Upper lobe of right lung (tissue), 1 donor: ENCODE results near the gene ANKS1B. TPM values are rescaled to one million over a fixed set of nuclear protein-coding genes. Genes with fewer than 3 reads are reported as not detected.

Experiments used
- ATAC-seq: fragments of 200-7000 bp; cut with Tn5 transposase; one replicate; pipeline ENCODE4 v1.9.1; 2020; ENCODE audit warnings: mild to moderate bottlenecking, moderate library complexity
- DNase-seq: peaks from one replicate; pipeline ENCODE4 v3.0.0-alpha.2; 2020
- H3K27ac ChIP-seq: fragments of 200-600 bp; one replicate; pipeline ENCODE4 v1.8.0; 2022
- H3K27me3 ChIP-seq: fragments of 200-600 bp; one replicate; pipeline ENCODE4 v1.8.0; 2022; ENCODE audit warnings: mild to moderate bottlenecking
- H3K36me3 ChIP-seq: fragments of 200-600 bp; one replicate; pipeline ENCODE4 v1.8.0; 2022
- H3K4me1 ChIP-seq: fragments of 200-600 bp; one replicate; pipeline ENCODE4 v1.8.0; 2022
- H3K4me3 ChIP-seq: fragments of 200-600 bp; one replicate; pipeline ENCODE4 v1.8.0; 2022; ENCODE audit warnings: mild to moderate bottlenecking
- H3K9me3 ChIP-seq: fragments of 200-600 bp; one replicate; pipeline ENCODE4 v1.8.0; 2022
- CTCF ChIP-seq: fragments of 200-600 bp; IDR thresholded peaks from one replicate; pipeline ENCODE4 v1.8.0; 2022; ENCODE audit warnings: antibody characterized with exemption
- intact Hi-C: fragments of 100-400 bp; cut with DNase I; formaldehyde crosslinking; loops from one replicate; pipeline ENCODE4 v1.11.0; 2022
- total RNA-seq: library from RNA; stranded (reverse); fragmentation: NEBNext Ultra II Directional; extraction: Animal tissue kit (Norgen Biotek cat#: 25700); gene quantifications from one replicate; pipeline ENCODE4 v1.2.1, GENCODE V29; 2021
- donor health status: DM: no; HTN: yes; CAD: no; lungs with severe emphysema.

The ANKS1B gene
- total RNA-seq, 1 donor from 2014 or later = 5.3 TPM

GRCh38 chr12:98948343-98948949 is 1036.3 kb downstream of the ANKS1B start:
- no peak for ATAC-seq
- no peak for TF ChIP-seq CTCF
- no peaks in the 10 kb centered on the region for H3K9me3 ChIP-seq
- no peaks in the 10 kb centered on the region for H3K4me1 ChIP-seq
- no peaks in the 10 kb centered on the region for H3K27me3 ChIP-seq
- no peak for DNase-seq
- H3K36me3 ChIP-seq = no peaks in the 10 kb centered on the region
- no peak overlapping the region for H3K4me3 ChIP-seq
- intact Hi-C loops = no loop called here
- no peak overlapping the region for H3K27ac ChIP-seq

- no peaks in the 10 kb centered on the region for H3K27me3 ChIP-seq
- intact Hi-C loops = no loop called here
- ATAC-seq (no peak), DNase-seq (no peak)
- H3K27ac ChIP-seq = no peak overlapping the region
- H3K4me3 ChIP-seq = no peak overlapping the region
- H3K9me3 ChIP-seq = no peaks in the 10 kb centered on the region
- no peak for TF ChIP-seq CTCF
- no peaks in the 10 kb centered on the region for H3K4me1 ChIP-seq
- no peaks in the 10 kb centered on the region for H3K36me3 ChIP-seq
These were observed 1038.9 kb downstream of the ANKS1B start for GRCh38 chr12:98945864-98946263.

- TF ChIP-seq CTCF = no peak
- H3K4me3 ChIP-seq = no peak overlapping the region
- intact Hi-C loops = no loop called here
- H3K27ac ChIP-seq = no peak overlapping the region
- DNase-seq = no peak
- no peaks in the 10 kb centered on the region for H3K4me1 ChIP-seq
- ATAC-seq = peak; percentile 28
- no peaks in the 10 kb centered on the region for H3K36me3 ChIP-seq
- no peaks in the 10 kb centered on the region for H3K27me3 ChIP-seq
- no peaks in the 10 kb centered on the region for H3K9me3 ChIP-seq
These were observed 1044.8 kb downstream of the ANKS1B start for GRCh38 chr12:98939926-98940325.

GRCh38 chr12:98939350-98939749 is 1045.4 kb downstream of the ANKS1B start:
- no peaks in the 10 kb centered on the region for H3K27me3 ChIP-seq
- no peak for TF ChIP-seq CTCF
- intact Hi-C loops = no loop called here
- H3K27ac ChIP-seq = no peak overlapping the region
- no peaks in the 10 kb centered on the region for H3K4me1 ChIP-seq
- DNase-seq = no peak
- H3K4me3 ChIP-seq = no peak overlapping the region
- ATAC-seq = peak; percentile 37
- no peaks in the 10 kb centered on the region for H3K36me3 ChIP-seq
- H3K9me3 ChIP-seq = no peaks in the 10 kb centered on the region

- H3K27ac ChIP-seq = no peak overlapping the region
- no peak overlapping the region for H3K4me3 ChIP-seq
- H3K27me3 ChIP-seq = no peaks in the 10 kb centered on the region
- no peak for TF ChIP-seq CTCF
- H3K36me3 ChIP-seq = no peaks in the 10 kb centered on the region
- ATAC-seq = no peak
- intact Hi-C loops = no loop called here
- H3K9me3 ChIP-seq = no peaks in the 10 kb centered on the region
- no peaks in the 10 kb centered on the region for H3K4me1 ChIP-seq
- DNase-seq = no peak
These were observed 1048.9 kb downstream of the ANKS1B start for GRCh38 chr12:98935847-98936246.

GRCh38 chr12:98922871-98923270 is 1061.9 kb downstream of the ANKS1B start:
- intact Hi-C loops = no loop called here

More at GRCh38 chr12:98922871-98923270, 1061.9 kb downstream of the ANKS1B start:
- Histone ChIP-seq H3K27me3 (no peaks in the 10 kb centered on the region), H3K27ac (no peak overlapping the region), H3K4me1 (no peaks in the 10 kb centered on the region), H3K4me3 (no peak overlapping the region), H3K36me3 (no peaks in the 10 kb centered on the region), H3K9me3 (no peaks in the 10 kb centered on the region)
- TF ChIP-seq CTCF = no peak
- DNase-seq = no peak
- no peak for ATAC-seq
